Bronchial epithelial cell (primary cell): ENCODE results near the gene RHBDL1. TPM values are rescaled to one million over a fixed set of nuclear protein-coding genes. Genes with fewer than 3 reads are reported as not detected.

ENCODE experiments used
- DNase-seq: peaks from one replicate; pipeline ENCODE4 v3.0.0-alpha.2; 2010; ENCODE audit warnings: low read depth
- FAIRE-seq: peaks from 2 replicates; lab custom pipeline; 2011; peaks lifted over from hg19 to GRCh38; lab: Jason Lieb, UNC
- H3K27me3 ChIP-seq: 2 replicates; pipeline ENCODE4 v1.5.1; 2011; ENCODE audit warnings: low read length; ENCODE audit not compliant: control insufficient read depth, insufficient read depth
- H3K36me3 ChIP-seq: 2 replicates; pipeline ENCODE4 v1.5.1; 2011; ENCODE audit warnings: low read length; ENCODE audit not compliant: control insufficient read depth, insufficient read depth
- H3K4me3 ChIP-seq: 2 replicates; pipeline ENCODE4 v1.5.1; 2011; ENCODE audit warnings: mild to moderate bottlenecking, low read depth, low read length, control low read depth
- total RNA-seq: library from RNA; depleted of rRNA; stranded (reverse); fragments of >200 nt; gene quantifications from 2 replicates; pipeline ENCODE4 v1.2.1, GENCODE V29; 2014
- TF ChIP-seq, protein P1 (sequence below): IDR thresholded peaks from 2 replicates; pipeline ENCODE4 v1.5.1; 2011; ENCODE audit warnings: mild to moderate bottlenecking, moderate library complexity, low read length, control low read depth, inconsistent platforms; ENCODE audit not compliant: insufficient read depth, severe bottlenecking

RHBDL1 gene
- total RNA-seq, 1 donor from 2014 or later = 14.0 TPM

DNA sequence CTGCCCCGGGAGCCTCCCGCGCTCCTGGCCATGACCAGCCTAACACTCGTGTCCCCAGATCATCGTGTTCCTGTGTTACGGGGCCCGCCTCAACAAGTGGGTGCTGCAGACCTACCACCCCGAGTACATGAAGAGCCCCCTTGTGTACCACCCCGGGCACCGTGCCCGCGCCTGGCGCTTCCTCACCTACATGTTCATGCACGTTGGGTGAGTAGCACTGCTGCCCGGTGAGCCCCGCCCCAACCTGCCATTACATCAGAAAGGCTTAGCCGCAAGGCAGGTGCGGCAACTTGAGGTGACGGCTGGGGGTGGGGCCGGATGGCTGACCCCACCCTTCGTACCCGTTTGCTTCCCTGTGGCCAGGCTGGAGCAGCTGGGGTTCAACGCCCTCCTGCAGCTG lies 1.4 kb downstream of the RHBDL1 start:
- TF ChIP-seq, protein P1, sequence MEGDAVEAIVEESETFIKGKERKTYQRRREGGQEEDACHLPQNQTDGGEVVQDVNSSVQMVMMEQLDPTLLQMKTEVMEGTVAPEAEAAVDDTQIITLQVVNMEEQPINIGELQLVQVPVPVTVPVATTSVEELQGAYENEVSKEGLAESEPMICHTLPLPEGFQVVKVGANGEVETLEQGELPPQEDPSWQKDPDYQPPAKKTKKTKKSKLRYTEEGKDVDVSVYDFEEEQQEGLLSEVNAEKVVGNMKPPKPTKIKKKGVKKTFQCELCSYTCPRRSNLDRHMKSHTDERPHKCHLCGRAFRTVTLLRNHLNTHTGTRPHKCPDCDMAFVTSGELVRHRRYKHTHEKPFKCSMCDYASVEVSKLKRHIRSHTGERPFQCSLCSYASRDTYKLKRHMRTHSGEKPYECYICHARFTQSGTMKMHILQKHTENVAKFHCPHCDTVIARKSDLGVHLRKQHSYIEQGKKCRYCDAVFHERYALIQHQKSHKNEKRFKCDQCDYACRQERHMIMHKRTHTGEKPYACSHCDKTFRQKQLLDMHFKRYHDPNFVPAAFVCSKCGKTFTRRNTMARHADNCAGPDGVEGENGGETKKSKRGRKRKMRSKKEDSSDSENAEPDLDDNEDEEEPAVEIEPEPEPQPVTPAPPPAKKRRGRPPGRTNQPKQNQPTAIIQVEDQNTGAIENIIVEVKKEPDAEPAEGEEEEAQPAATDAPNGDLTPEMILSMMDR = no peak
- no peaks in the 10 kb centered on the region for H3K27me3 ChIP-seq
- FAIRE-seq (peak; percentile 62), DNase-seq (peak; percentile 92)
- H3K4me3 ChIP-seq = peak overlapping the region; percentile 42
- H3K36me3 ChIP-seq = peaks cover 24% of the 10 kb centered on the region

DNA sequence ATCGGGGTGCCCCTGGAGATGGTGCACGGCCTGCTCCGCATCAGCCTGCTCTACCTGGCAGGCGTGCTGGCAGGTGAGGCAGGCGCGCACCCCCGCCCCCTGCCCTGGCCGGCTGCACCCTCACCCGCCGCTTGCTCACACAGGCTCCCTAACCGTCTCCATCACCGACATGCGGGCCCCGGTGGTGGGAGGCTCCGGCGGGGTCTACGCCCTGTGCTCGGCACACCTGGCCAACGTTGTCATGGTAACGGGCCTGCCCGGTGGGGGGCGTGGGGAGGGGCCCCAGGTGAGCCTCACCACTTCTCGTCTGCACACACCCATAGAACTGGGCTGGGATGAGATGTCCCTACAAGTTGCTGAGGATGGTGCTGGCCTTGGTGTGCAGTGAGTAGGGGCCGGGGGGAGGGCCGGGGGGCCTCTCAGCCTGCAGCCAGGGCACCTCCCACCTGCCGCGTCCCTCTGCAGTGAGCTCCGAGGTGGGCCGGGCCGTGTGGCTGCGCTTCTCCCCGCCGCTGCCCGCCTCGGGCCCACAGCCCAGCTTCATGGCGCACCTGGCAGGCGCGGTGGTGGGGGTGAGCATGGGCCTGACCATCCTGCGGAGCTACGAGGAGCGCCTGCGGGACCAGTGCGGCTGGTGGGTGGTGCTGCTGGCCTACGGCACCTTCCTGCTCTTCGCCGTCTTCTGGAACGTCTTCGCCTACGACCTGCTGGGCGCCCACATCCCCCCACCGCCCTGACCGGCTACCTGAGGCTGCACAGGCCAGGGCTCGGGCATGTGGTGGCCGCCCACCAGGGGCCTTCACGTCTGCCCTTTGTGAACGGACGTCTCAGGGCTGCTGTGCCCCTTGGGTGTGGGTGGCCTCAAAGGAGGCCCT lies 2.1 kb downstream of the RHBDL1 start:
- H3K27me3 ChIP-seq = no peaks in the 10 kb centered on the region
- peak overlapping the region; percentile 42 for H3K4me3 ChIP-seq
- FAIRE-seq = no peak
- DNase-seq = no peak
- TF ChIP-seq, protein P1 = no peak
- peaks cover 24% of the 10 kb centered on the region for H3K36me3 ChIP-seq

DNA sequence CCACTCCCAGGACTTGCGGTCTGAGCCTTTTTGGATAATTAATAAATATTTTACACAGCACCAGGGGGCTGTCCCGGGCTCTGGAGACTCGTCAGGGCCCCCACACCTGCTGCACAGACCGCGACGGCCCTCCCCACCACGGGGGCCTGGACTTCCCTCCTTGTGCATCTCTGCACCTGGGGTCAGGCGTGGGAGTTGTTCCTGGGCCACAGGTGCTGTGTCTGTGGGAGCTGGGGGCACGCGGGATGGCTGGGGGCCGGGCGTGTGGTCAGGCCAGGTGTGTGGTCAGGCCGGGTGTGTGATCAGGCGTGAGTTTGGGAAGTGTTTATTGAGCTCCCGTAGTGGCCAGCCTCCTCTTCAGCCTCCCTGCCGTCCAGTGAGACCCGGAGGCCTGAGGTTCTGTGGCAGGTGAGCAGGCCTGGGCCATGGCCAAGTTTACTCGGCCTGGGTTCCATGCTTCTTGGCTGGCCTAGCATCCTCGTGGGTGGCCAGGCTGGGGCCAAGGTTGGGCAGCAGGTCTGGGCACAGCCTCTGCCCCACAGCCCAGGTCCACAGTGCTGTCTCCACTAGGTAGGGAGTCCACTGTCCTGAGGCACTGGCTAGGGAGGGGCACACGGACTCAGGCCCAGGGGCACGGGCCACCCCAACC lies 2.9 kb downstream of the RHBDL1 start:
- FAIRE-seq = no peak
- H3K27me3 ChIP-seq = no peaks in the 10 kb centered on the region
- TF ChIP-seq, protein P1 = no peak
- peak overlapping the region; percentile 42 for H3K4me3 ChIP-seq
- no peak for DNase-seq
- peaks cover 28% of the 10 kb centered on the region for H3K36me3 ChIP-seq

DNA sequence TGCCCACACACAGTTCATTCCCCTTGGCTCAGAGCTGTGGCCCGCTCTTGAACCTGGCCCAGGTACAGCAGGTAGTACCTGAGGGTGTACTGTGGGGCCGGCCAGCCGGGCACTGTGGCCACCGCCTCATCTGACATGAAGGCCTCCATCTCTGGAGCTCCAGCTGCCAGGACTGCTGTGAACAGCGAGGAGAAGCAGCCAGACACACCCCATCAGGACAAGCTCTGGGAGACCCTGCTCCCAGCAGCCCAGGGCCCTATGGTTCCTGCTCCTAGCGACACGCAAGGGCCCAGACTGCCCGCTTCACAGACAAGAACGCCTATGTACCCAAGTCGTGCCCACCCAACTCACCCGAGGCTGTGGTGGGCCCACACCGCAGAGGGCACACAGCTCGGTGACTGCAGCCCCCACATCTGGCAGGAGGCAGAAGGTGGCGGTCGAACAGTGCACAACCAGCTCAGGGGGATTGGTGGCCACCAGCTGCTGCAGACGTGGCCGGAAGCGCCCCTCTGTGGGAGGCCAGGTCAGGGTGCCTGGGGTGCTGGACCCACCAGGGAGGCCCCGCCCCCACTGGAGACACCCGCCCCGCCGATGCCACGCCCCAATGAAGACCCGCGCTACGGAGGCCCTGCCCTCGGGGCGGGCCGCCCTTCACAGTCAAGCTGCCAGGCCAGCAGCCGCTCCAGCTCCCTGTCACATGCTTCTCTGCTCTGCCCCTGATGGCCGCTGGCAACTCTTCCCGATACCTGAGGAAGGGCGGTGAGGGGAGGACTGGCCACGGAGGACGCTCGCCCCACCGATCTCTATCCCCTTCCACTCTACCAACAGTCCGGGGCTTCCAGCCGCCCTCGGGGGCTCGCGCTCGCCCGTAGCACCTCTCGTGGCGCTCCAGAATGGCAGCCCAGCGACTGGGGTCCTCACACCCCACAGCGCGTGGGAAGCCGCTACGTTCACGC lies 3.7 kb downstream of the RHBDL1 start:
- FAIRE-seq (no peak), DNase-seq (no peak)
- Histone ChIP-seq H3K4me3 (peak overlapping the region; percentile 42), H3K27me3 (no peaks in the 10 kb centered on the region), H3K36me3 (peaks cover 25% of the 10 kb centered on the region)
- TF ChIP-seq, protein P1 = no peak

DNA sequence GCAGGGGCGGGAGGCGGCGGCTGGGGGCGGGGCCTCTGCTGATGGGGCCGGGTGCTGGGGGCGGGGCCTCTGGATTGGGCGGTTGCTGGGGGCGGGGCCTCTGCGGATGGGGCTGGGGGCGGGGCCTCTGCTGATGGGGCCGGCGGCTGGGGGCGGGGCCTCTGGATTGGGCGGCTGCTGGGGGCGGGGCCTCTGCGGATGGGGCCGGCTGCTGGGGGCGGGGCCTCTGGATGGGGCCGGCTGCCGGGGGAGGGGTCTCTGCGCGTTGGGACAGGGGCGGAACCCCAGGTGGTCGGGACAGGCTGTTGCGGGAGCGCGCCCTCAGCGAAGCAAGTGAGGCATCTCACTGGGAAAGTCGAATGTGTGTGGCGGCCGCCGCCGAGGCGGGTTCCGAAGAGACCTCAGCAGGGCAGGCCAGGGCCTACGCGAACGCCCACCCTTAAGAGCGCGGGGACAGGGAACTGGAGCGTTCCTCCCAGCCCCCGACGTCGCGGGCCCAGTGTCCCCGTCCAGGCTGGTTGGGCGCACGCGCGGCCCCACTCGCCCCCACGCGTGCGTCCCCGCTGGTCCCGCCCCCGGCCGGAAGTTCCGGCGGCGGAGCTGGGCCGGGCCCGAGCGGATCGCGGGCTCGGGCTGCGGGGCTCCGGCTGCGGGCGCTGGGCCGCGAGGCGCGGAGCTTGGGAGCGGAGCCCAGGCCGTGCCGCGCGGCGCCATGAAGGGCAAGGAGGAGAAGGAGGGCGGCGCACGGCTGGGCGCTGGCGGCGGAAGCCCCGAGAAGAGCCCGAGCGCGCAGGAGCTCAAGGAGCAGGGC lies 4.5 kb downstream of the RHBDL1 start, which contains the start of gene STUB1:
Gene STUB1, plus strand, starts transcription at position 597 of the 811 bp plus-strand sequence. Its CDS starts 116 bp downstream, at position 713.
- TF ChIP-seq, protein P1 = no peak

More for the DNA sequence above, 4.5 kb downstream of the RHBDL1 start, which contains the start of gene STUB1:
- DNase-seq = peak; percentile 61
- FAIRE-seq = no peak
- Histone ChIP-seq H3K27me3 (no peaks in the 10 kb centered on the region), H3K36me3 (peaks cover 22% of the 10 kb centered on the region), H3K4me3 (peak within 1 kb of the TSS; percentile 72)
